RWPE2 (cell line): ENCODE measurements around the gene HS3ST3A1.

Experiments
- ATAC-seq: fragments of 200-7000 bp; cut with Tn5 transposase; 3 replicates; pipeline ENCODE4 v1.9.1; 2021; ENCODE audit warnings: low read depth
- DNase-seq: peaks from one replicate; pipeline ENCODE4 v3.0.0-alpha.2; 2020; ENCODE audit warnings: low spot score
- H3K27ac ChIP-seq: fragments of 450-650 bp; 2 replicates; pipeline ENCODE4 v1.5.1; 2017; ENCODE audit warnings: mild to moderate bottlenecking; ENCODE audit not compliant: poor library complexity, severe bottlenecking
- H3K27me3 ChIP-seq: fragments of 250-450 bp; sonication (Bioruptor Pico); 2 replicates; pipeline ENCODE4 v1.5.1; 2021; ENCODE audit warnings: mild to moderate bottlenecking, moderate library complexity; ENCODE audit not compliant: insufficient read depth, poor library complexity, severe bottlenecking
- H3K36me3 ChIP-seq: fragments of 250-450 bp; sonication (Bioruptor Pico); 2 replicates; pipeline ENCODE4 v1.5.1; 2020; ENCODE audit warnings: low read depth, mild to moderate bottlenecking, moderate library complexity
- H3K4me1 ChIP-seq: fragments of 250-450 bp; sonication (Bioruptor Pico); 2 replicates; pipeline ENCODE4 v1.5.1; 2021; ENCODE audit warnings: mild to moderate bottlenecking, moderate library complexity; ENCODE audit not compliant: insufficient read depth, poor library complexity, severe bottlenecking
- H3K4me3 ChIP-seq: fragments of 250-450 bp; sonication (Bioruptor Pico); 2 replicates; pipeline ENCODE4 v1.5.1; 2021; ENCODE audit warnings: mild to moderate bottlenecking, moderate library complexity; ENCODE audit not compliant: severe bottlenecking
- H3K9me3 ChIP-seq: fragments of 250-450 bp; sonication (Bioruptor Pico); 2 replicates; pipeline ENCODE4 v1.5.1; 2021; ENCODE audit warnings: mild to moderate bottlenecking, moderate library complexity; ENCODE audit not compliant: severe bottlenecking
- TF ChIP-seq, protein P1 (sequence below): fragments of 450-650 bp; IDR thresholded peaks from one replicate; pipeline ENCODE4 v1.5.1; 2017; ENCODE audit warnings: mild to moderate bottlenecking, moderate library complexity; ENCODE audit not compliant: poor library complexity, severe bottlenecking

Gene HS3ST3A1

DNA sequence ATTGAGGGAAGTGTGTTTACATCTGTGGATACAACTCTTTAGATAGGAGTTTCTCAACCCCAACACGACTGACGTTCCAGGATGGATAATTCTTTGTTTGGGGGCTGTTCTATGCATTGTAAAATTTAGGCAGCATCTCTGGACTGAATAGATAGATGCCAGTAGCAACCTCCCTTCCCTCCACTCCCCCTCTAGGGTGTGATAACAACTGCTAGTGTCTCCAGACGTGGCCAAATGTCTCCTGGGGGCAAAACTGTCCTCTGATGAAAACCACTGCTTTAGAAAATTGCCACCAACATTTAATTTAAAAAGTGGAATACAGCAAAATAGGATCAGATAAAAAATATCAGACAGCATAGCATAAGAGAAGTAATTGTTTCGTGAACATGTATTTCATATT lies 79.9 kb downstream of the HS3ST3A1 start:
- H3K9me3 ChIP-seq: no peaks in the 10 kb centered on the region
- H3K4me1 ChIP-seq: no peaks in the 10 kb centered on the region
- no peaks in the 10 kb centered on the region for H3K27me3 ChIP-seq
- H3K4me3 ChIP-seq: no peak overlapping the region
- no peaks in the 10 kb centered on the region for H3K36me3 ChIP-seq
- TF ChIP-seq, protein P1, sequence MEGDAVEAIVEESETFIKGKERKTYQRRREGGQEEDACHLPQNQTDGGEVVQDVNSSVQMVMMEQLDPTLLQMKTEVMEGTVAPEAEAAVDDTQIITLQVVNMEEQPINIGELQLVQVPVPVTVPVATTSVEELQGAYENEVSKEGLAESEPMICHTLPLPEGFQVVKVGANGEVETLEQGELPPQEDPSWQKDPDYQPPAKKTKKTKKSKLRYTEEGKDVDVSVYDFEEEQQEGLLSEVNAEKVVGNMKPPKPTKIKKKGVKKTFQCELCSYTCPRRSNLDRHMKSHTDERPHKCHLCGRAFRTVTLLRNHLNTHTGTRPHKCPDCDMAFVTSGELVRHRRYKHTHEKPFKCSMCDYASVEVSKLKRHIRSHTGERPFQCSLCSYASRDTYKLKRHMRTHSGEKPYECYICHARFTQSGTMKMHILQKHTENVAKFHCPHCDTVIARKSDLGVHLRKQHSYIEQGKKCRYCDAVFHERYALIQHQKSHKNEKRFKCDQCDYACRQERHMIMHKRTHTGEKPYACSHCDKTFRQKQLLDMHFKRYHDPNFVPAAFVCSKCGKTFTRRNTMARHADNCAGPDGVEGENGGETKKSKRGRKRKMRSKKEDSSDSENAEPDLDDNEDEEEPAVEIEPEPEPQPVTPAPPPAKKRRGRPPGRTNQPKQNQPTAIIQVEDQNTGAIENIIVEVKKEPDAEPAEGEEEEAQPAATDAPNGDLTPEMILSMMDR: no peak
- no peak overlapping the region for H3K27ac ChIP-seq
- no peak for ATAC-seq
- DNase-seq: no peak

GRCh38 chr17:13520899-13521572 lies 80.7 kb downstream of the HS3ST3A1 start:
- DNase-seq: no peak
- Histone ChIP-seq H3K27ac (no peak overlapping the region), H3K4me1 (no peaks in the 10 kb centered on the region), H3K4me3 (no peak overlapping the region), H3K36me3 (no peaks in the 10 kb centered on the region), H3K9me3 (no peaks in the 10 kb centered on the region), H3K27me3 (no peaks in the 10 kb centered on the region)
- TF ChIP-seq, protein P1: no peak
- ATAC-seq: no peak

- TF ChIP-seq, protein P1: no peak
- H3K36me3 ChIP-seq: no peaks in the 10 kb centered on the region
- H3K4me1 ChIP-seq: no peaks in the 10 kb centered on the region
- no peaks in the 10 kb centered on the region for H3K27me3 ChIP-seq
- ATAC-seq: no peak
- no peak overlapping the region for H3K4me3 ChIP-seq
- no peak overlapping the region for H3K27ac ChIP-seq
- H3K9me3 ChIP-seq: no peaks in the 10 kb centered on the region
- no peak for DNase-seq
These were observed 83.3 kb downstream of the HS3ST3A1 start for GRCh38 chr17:13518261-13519000.

DNA sequence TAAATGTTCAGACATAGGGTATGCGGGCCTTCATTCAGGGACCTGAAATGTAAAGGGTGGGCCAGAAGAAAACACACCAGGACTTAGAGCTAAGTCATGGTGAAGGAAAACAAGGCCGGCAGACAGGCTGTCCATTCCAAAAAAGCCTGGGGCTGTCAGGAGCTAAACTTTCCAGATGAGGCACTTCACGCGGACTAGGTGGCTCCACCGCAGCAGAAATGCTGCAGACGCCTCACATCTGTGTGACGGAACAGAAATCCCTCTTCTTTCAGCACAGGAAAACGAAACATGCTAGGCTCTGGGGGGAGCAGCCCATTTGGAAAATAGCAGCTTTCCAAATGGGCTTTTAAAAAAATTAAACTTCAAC lies 88.7 kb downstream of the HS3ST3A1 start:
- TF ChIP-seq, protein P1: no peak
- H3K27me3 ChIP-seq: no peaks in the 10 kb centered on the region
- ATAC-seq: no peak
- peaks cover 7% of the 10 kb centered on the region for H3K4me1 ChIP-seq
- no peak overlapping the region for H3K4me3 ChIP-seq
- H3K27ac ChIP-seq: no peak overlapping the region
- H3K9me3 ChIP-seq: no peaks in the 10 kb centered on the region
- no peaks in the 10 kb centered on the region for H3K36me3 ChIP-seq
- DNase-seq: no peak

DNA sequence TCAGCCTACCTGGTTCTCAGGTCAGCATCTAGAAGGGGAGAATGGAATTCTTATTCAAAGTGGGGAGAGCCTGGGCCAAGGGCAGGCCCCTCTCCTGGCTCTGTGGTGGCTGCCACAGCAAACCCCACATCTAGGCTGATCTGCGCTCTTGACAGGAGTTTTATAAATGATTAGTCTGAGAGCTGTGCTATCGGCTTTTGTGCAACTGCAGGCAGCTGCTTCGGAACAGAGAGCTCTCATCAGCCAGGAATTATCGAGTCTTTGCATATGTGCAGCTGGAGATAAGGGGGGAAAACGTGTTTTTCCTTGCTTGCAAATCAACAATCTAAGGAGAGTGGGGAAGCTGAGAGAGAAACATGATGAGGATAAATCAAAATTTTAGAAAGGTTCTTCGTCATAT lies 91.7 kb downstream of the HS3ST3A1 start:
- no peak overlapping the region for H3K27ac ChIP-seq
- no peaks in the 10 kb centered on the region for H3K9me3 ChIP-seq
- TF ChIP-seq, protein P1: no peak

More for the DNA sequence above, 91.7 kb downstream of the HS3ST3A1 start:
- Histone ChIP-seq H3K4me1 (peaks cover 7% of the 10 kb centered on the region), H3K27me3 (no peaks in the 10 kb centered on the region), H3K36me3 (no peaks in the 10 kb centered on the region), H3K4me3 (no peak overlapping the region)
- DNase-seq (no peak), ATAC-seq (no peak)
